Peyer's patch (tissue), 4 donors: ENCODE measurements around the gene CEP128. TPM values are rescaled to one million over a fixed set of nuclear protein-coding genes. Genes with fewer than 3 reads are reported as not detected.

ENCODE experiments used
- DNase-seq, 3 donors: peaks; one replicate each; pipeline ENCODE4 v3.0.0-alpha.2; 2017 to 2019
- H3K27ac ChIP-seq, 4 donors: fragments of 200-600 bp; sonication (generic); one replicate each; pipeline ENCODE4 v1.5.1; 2016 to 2019
- H3K27me3 ChIP-seq, 2 donors: fragments of 200-600 bp; sonication (generic); one replicate each; pipeline ENCODE4 v1.5.1; 2019
- H3K36me3 ChIP-seq, 3 donors: fragments of 200-600 bp; sonication (generic); one replicate each; pipeline ENCODE4 v1.5.1; 2016 to 2019
- H3K4me1 ChIP-seq, 4 donors: fragments of 200-600 bp; sonication (generic); one replicate each; pipeline ENCODE4 v1.5.1; 2016 to 2019
- H3K4me3 ChIP-seq, 4 donors: fragments of 200-600 bp; sonication (generic); 1 replicate in 3 of 4; 2 replicates in 1 of 4; pipeline ENCODE4 v1.5.1; 2016 to 2019; ENCODE audit warnings: mild to moderate bottlenecking in 1 of 4
- H3K9me3 ChIP-seq, 4 donors: fragments of 200-600 bp; sonication (generic); one replicate each; pipeline ENCODE4 v1.5.1; 2016 to 2019; ENCODE audit warnings: mild to moderate bottlenecking in 1 of 4
- POLR2A ChIP-seq, 2 donors: fragments of 450-650 bp; IDR thresholded peaks; one replicate each; pipeline ENCODE4 v1.5.1; 2017; ENCODE audit warnings: antibody characterized with exemption in 2 of 2, mild to moderate bottlenecking in 2 of 2, moderate library complexity in 2 of 2
- total RNA-seq, 4 donors: library from RNA; depleted of rRNA; stranded (reverse); fragments of >200 nt; gene quantifications; one replicate each; pipeline ENCODE4 v1.1.0, GENCODE V29; 2016
- TF ChIP-seq, protein P1 (sequence below), 6 experiments: fragments of 450-650 bp in 4 of 6; fragments of 200-600 bp in 2 of 6; sonication (generic) in 1 of 6; IDR thresholded peaks; one replicate each; pipeline ENCODE4 v1.5.1; 2017 to 2019; ENCODE audit warnings: antibody characterized with exemption in 6 of 6, mild to moderate bottlenecking in 3 of 6, moderate library complexity in 1 of 6

The CEP128 gene
- total RNA-seq, 4 donors from 2014 or later, result 5.9 to 51.2 (median 6.7) TPM

DNA sequence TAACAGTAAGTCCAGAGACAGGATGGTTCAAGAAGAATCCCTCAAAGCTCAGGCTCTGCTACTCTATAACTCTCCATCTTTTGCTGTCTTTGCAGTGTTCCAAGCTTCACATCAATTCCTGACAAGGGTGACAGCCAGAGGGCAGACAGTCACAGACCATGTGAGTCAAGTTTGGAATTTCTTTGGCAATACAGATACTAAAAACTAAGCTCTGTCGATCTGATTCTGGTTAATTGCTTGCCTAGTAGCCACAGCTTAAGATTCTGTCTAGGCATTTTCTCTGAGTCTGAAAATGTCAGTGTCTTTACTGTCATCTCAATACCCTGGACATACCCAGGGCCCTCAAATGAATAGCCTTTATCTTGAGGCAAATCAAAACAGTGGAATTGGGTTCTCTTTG is 153.7 kb downstream of the CEP128 start:
- Histone ChIP-seq H3K27me3 (no peaks in the 10 kb centered on the region), H3K27ac (no peak overlapping the region), H3K4me1 (no peaks in the 10 kb centered on the region), H3K36me3 (no peaks in the 10 kb centered on the region), H3K4me3 (no peak overlapping the region), H3K9me3 (no peaks in the 10 kb centered on the region)
- TF ChIP-seq POLR2A (IDR thresholded peaks at IDR 0.05), result no peak
- TF ChIP-seq, protein P1, sequence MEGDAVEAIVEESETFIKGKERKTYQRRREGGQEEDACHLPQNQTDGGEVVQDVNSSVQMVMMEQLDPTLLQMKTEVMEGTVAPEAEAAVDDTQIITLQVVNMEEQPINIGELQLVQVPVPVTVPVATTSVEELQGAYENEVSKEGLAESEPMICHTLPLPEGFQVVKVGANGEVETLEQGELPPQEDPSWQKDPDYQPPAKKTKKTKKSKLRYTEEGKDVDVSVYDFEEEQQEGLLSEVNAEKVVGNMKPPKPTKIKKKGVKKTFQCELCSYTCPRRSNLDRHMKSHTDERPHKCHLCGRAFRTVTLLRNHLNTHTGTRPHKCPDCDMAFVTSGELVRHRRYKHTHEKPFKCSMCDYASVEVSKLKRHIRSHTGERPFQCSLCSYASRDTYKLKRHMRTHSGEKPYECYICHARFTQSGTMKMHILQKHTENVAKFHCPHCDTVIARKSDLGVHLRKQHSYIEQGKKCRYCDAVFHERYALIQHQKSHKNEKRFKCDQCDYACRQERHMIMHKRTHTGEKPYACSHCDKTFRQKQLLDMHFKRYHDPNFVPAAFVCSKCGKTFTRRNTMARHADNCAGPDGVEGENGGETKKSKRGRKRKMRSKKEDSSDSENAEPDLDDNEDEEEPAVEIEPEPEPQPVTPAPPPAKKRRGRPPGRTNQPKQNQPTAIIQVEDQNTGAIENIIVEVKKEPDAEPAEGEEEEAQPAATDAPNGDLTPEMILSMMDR (IDR thresholded peaks at IDR 0.05), result no peak
- no peak for DNase-seq

DNA sequence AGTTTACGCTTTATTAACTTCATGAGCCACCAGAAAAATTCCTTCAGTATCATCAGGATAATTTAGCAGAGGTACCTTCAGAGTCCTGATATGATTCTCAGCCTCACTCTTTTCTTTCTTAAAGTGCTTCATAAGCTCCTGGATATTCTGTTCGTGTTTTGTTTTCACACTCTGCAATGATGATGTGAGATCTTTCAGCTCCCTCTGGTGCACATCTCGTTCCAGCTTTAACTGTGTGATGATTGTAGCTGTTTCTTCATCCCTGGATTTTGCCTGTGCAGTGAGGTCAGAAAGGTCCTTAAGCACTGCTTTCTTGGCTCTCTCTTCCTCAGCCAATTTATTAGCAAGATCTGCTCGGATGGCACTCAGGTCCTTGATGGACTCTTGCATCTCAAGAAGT is 156.7 kb downstream of the CEP128 start:
- no peak for DNase-seq
- Histone ChIP-seq H3K27me3 (no peaks in the 10 kb centered on the region), H3K4me1 (no peaks in the 10 kb centered on the region), H3K4me3 (no peak overlapping the region), H3K27ac (no peak overlapping the region), H3K9me3 (no peaks in the 10 kb centered on the region), H3K36me3 (no peaks in the 10 kb centered on the region)
- TF ChIP-seq POLR2A (IDR thresholded peaks at IDR 0.05), result no peak
- TF ChIP-seq, protein P1 (IDR thresholded peaks at IDR 0.05), result no peak

DNA sequence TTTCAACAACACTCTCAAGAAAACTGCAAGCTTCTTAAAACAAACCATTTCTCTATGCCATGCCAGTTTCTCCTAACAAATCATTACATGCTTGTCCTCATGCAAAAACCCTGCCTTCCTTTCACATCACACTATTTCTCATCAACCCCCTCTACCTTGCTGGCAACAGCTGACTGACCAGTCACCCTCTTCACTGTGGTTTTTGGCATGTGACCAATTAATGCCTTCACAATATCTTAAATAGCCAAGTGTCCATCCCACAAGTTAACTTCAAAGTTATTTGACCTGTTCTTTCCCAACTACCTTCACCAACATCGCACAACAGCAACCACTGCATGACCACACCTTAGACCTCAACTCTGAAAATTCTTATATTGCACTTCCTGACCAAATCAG is 159.6 kb downstream of the CEP128 start:
- no peaks in the 10 kb centered on the region for H3K9me3 ChIP-seq
- H3K27ac ChIP-seq, result no peak overlapping the region
- H3K36me3 ChIP-seq, result no peaks in the 10 kb centered on the region
- DNase-seq, result no peak
- no peaks in the 10 kb centered on the region for H3K27me3 ChIP-seq
- no peak overlapping the region for H3K4me3 ChIP-seq
- TF ChIP-seq, protein P1 (IDR thresholded peaks at IDR 0.05), result no peak
- no peak for TF ChIP-seq POLR2A (IDR thresholded peaks at IDR 0.05)
- H3K4me1 ChIP-seq, result no peaks in the 10 kb centered on the region

DNA sequence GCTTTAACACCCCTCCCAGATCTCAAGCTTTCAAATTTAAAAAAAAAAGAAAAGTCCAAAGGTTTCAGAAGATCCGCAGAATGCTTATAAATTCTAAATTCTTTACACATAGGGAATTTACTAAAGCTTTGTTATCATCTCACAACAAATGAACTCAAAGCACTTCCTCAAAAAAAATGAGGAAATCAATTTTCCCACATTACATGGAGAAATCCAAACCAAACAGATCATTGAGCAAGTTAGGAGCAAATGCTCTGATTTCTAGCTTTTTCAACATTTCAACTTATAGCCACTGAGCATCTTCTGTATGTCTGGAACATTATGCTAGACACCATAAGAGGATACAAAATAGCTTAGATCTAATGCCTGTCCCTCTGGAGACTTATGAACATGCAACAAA is 161.0 kb downstream of the CEP128 start:
- DNase-seq, result no peak
- H3K9me3 ChIP-seq, result no peaks in the 10 kb centered on the region
- H3K36me3 ChIP-seq, result no peaks in the 10 kb centered on the region
- H3K4me1 ChIP-seq, result no peaks in the 10 kb centered on the region
- no peak overlapping the region for H3K27ac ChIP-seq
- TF ChIP-seq, protein P1 (IDR thresholded peaks at IDR 0.05), result no peak
- no peak for TF ChIP-seq POLR2A (IDR thresholded peaks at IDR 0.05)
- H3K4me3 ChIP-seq, result no peak overlapping the region
- H3K27me3 ChIP-seq, result no peaks in the 10 kb centered on the region

DNA sequence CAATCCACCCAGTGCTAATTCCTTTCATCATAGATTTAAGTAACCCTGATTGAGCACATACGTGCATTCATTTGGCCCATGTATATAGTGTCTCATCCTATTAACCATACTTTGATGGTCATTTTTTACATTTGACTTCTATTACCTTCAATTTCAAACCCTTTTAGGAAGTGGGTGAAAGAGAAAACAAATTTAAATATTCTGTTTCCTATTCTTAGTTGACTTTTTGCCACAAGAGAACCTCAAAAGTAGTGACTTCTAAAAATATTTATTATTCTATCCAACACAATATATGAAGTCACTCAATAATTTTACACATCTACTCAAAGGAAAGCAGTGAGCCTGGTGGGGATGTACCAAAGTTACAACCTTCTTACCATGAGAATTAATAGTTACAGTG is 164.9 kb downstream of the CEP128 start:
- Histone ChIP-seq H3K27ac (no peak overlapping the region), H3K36me3 (no peaks in the 10 kb centered on the region), H3K27me3 (no peaks in the 10 kb centered on the region), H3K9me3 (no peaks in the 10 kb centered on the region), H3K4me3 (no peak overlapping the region), H3K4me1 (no peaks in the 10 kb centered on the region)
- DNase-seq, result no peak
- TF ChIP-seq, protein P1 (IDR thresholded peaks at IDR 0.05), result no peak
- no peak for TF ChIP-seq POLR2A (IDR thresholded peaks at IDR 0.05)

DNA sequence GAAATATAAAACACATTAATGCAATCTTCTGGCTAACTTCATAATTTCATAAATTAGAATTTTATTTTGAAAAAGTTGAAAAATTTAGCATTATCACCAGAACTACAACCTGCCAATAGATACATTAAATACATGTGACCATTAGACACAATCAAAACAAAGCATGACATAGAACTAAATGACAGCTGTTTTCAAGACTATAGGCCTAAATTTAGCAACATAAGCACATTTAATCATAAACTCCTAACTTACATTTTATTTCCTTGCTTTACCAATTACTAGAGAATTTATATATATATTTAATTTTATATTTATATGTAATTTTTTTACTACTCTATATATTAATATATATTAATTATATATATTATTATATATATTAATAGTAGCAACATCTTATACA is 165.4 kb downstream of the CEP128 start:
- no peak overlapping the region for H3K27ac ChIP-seq
- DNase-seq, result no peak
- no peak for TF ChIP-seq POLR2A (IDR thresholded peaks at IDR 0.05)
- TF ChIP-seq, protein P1 (IDR thresholded peaks at IDR 0.05), result no peak
- no peaks in the 10 kb centered on the region for H3K4me1 ChIP-seq
- no peaks in the 10 kb centered on the region for H3K36me3 ChIP-seq
- H3K4me3 ChIP-seq, result no peak overlapping the region
- H3K9me3 ChIP-seq, result no peaks in the 10 kb centered on the region
- no peaks in the 10 kb centered on the region for H3K27me3 ChIP-seq
